ENCODE data around the gene C16orf90.

DNA sequence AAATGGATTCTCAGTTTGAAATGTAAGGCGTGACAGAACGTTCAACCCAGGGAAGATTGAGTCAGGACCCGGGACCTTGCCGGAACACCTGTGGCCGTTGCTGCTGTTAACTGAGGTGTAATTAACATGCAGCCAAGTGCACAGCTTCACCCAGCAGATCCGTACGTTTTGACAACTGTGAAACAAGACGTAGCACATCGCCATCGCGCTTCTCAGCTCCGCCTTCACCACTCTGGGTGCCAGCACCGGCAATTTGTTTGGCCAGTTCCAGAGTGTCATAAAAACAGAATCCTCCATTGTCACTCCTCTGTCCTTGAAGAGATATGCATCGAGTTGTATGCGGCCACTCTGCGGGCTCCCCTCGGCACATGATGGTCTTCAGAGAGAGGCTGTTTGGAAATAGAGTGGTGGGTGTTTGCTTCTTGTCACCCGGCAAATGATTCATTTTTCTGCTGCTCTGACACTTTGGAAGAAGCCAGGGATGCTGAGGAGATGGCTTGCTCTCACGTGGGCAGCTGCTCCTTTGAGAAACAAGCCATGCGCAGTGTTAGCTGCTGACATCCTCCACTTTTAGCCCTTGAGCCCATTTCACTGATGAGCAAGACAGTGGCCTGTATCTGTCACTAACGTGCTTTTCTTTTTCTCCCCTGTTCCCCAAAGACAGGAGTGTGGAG, 29.2 kb downstream of the C16orf90 start:
- TF ChIP-seq POLR2AphosphoS5 (IDR thresholded peaks at IDR 0.05; ENCODE audit: insufficient read depth in 1 of 2, low read depth in 1 of 2) (no peak), POLR2A (IDR thresholded peaks at IDR 0.05) (no peak)
- TF ChIP-seq, protein P1, sequence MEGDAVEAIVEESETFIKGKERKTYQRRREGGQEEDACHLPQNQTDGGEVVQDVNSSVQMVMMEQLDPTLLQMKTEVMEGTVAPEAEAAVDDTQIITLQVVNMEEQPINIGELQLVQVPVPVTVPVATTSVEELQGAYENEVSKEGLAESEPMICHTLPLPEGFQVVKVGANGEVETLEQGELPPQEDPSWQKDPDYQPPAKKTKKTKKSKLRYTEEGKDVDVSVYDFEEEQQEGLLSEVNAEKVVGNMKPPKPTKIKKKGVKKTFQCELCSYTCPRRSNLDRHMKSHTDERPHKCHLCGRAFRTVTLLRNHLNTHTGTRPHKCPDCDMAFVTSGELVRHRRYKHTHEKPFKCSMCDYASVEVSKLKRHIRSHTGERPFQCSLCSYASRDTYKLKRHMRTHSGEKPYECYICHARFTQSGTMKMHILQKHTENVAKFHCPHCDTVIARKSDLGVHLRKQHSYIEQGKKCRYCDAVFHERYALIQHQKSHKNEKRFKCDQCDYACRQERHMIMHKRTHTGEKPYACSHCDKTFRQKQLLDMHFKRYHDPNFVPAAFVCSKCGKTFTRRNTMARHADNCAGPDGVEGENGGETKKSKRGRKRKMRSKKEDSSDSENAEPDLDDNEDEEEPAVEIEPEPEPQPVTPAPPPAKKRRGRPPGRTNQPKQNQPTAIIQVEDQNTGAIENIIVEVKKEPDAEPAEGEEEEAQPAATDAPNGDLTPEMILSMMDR (IDR thresholded peaks at IDR 0.05), result no peak
